GM12878 (cell line): Measurements from ENCODE around the gene NUDT22. TPM values are rescaled to one million over a fixed set of nuclear protein-coding genes. Genes with fewer than 3 reads are reported as not detected.

ENCODE experiments used
- ATAC-seq: fragments of 200-7000 bp; cut with Tn5 transposase; 3 replicates; pipeline ENCODE4 v1.9.1; 2020; ENCODE audit warnings: mild to moderate bottlenecking, moderate library complexity
- BruUV-seq: library from RNA; stranded (reverse); fragments of 400-500 nt; replicated peaks from 2 replicates; lab custom pipeline; 2021; lab: Mats Ljungman, UMichigan
- CTCF ChIA-PET: fragments of 300-600 bp; sonication (Branson Sonifier 250); formaldehyde crosslinking; extraction: SDS; loops from one replicate; lab custom pipeline; 2021; ENCODE audit warnings: inconsistent platforms; lab: Yijun Ruan, JAX
- POLR2A ChIA-PET: fragments of 350-600 bp; formaldehyde crosslinking; extraction: SDS; loops from one replicate; lab custom pipeline; 2021; ENCODE audit warnings: inconsistent platforms; lab: Charles Lee
- RAD21 ChIA-PET: fragments of 300-600 bp; sonication (Branson Sonifier 250); formaldehyde crosslinking; loops from one replicate; lab custom pipeline; 2023; ENCODE audit warnings: antibody characterized with exemption; ENCODE audit not compliant: unreplicated experiment; lab: Charles Lee
- SMC1A ChIA-PET: fragments of 300-600 bp; sonication (Branson Sonifier 250); formaldehyde crosslinking; loops from one replicate; lab custom pipeline; 2023; ENCODE audit not compliant: unreplicated experiment, uncharacterized antibody; lab: Charles Lee
- DNase-seq: peaks from one replicate; pipeline ENCODE4 v3.0.0-alpha.2; 2011; ENCODE audit warnings: low read depth, low spot score
- FAIRE-seq: peaks from 3 replicates; lab custom pipeline; 2011; peaks lifted over from hg19 to GRCh38; lab: Jason Lieb, UNC
- H2AFZ ChIP-seq: 2 replicates; pipeline ENCODE4 v1.6.0; 2011; ENCODE audit warnings: low read depth, low read length, control low read depth; ENCODE audit not compliant: control insufficient read depth
- H3K27ac ChIP-seq: 2 replicates; pipeline ENCODE4 v1.5.1; 2011; ENCODE audit warnings: control low read depth; ENCODE audit not compliant: control insufficient read depth, insufficient read depth
- H3K27me3 ChIP-seq, 2 experiments: replicated peaks in 1 of 2; 2 replicates each; pipeline versions ENCODE4 v1.6.0 to v1.6.1; 2011; ENCODE audit warnings: low read length in 1 of 2; ENCODE audit not compliant: control insufficient read depth in 2 of 2, insufficient read depth in 2 of 2
- H3K36me3 ChIP-seq, 2 experiments: 2 replicates each; pipeline ENCODE4 v1.5.1; 2011; ENCODE audit warnings: low read length in 1 of 2; ENCODE audit not compliant: control insufficient read depth in 2 of 2, insufficient read depth in 2 of 2
- H3K4me1 ChIP-seq: 2 replicates; pipeline ENCODE4 v1.6.1; 2011; ENCODE audit warnings: mild to moderate bottlenecking, low read length, moderate library complexity, mixed read lengths; ENCODE audit not compliant: control insufficient read depth, insufficient read depth
- H3K4me2 ChIP-seq: 2 replicates; pipeline ENCODE4 v1.6.0; 2011; ENCODE audit warnings: control low read depth; ENCODE audit not compliant: control insufficient read depth, insufficient read depth
- H3K4me3 ChIP-seq: fragments of 200-600 bp; sonication (generic); 2 replicates; pipeline ENCODE4 v1.5.1; 2016
- H3K79me2 ChIP-seq: 2 replicates; pipeline ENCODE4 v1.6.0; 2011; ENCODE audit warnings: low read length; ENCODE audit not compliant: control insufficient read depth, insufficient read depth
- H3K9ac ChIP-seq: 2 replicates; pipeline ENCODE4 v1.8.0; 2011; ENCODE audit warnings: low read length, control low read depth, mixed read lengths; ENCODE audit not compliant: control insufficient read depth, insufficient read depth
- H3K9me3 ChIP-seq: replicated peaks from 3 replicates; pipeline ENCODE4 v1.5.1; 2011; ENCODE audit warnings: mild to moderate bottlenecking, low read length; ENCODE audit not compliant: control insufficient read depth, insufficient read depth
- H4K20me1 ChIP-seq: 2 replicates; pipeline ENCODE4 v1.6.0; 2011; ENCODE audit not compliant: control insufficient read depth, insufficient read depth
- CEBPB ChIP-seq, 2 experiments: fragments of 150-350 bp in 1 of 2; IDR thresholded peaks; 2 replicates each; pipeline ENCODE4 v1.6.1; 2012 to 2014; ENCODE audit warnings: low read depth in 2 of 2, low read length in 2 of 2, borderline replicate concordance in 1 of 2, inconsistent platforms in 1 of 2
- CHD1 ChIP-seq: IDR thresholded peaks from 2 replicates; pipeline ENCODE4 v1.6.1; 2012; ENCODE audit warnings: low read depth, low read length, improper control_type of control experiment
- CREB1 ChIP-seq: IDR thresholded peaks from 2 replicates; pipeline ENCODE4 v1.6.1; 2012; ENCODE audit warnings: low read depth, mild to moderate bottlenecking, inconsistent platforms
- POLR2A ChIP-seq: IDR thresholded peaks from 2 replicates; pipeline ENCODE4 v1.6.1; 2011; ENCODE audit warnings: low read depth, mild to moderate bottlenecking, low read length
- WGBS: methylation state at CpG from one replicate; pipeline ENCODE4 v1.1.6; 2016; ENCODE audit warnings: low lambda C conversion rate; ENCODE audit not compliant: insufficient replicate concordance, insufficient coverage; ENCODE audit errors: missing lambda C conversion rate; 5-methylcytosine and 5-hydroxymethylcytosine counted together
- in situ Hi-C: fragments of 300-500 bp; cut with MboI; formaldehyde crosslinking; loops from 9 replicates; pipeline ENCODE4 v1.14.3; 2018; ENCODE audit warnings: mixed read lengths
- intact Hi-C: fragments of 100-400 bp; cut with micrococcal nuclease; formaldehyde crosslinking; loops from one replicate; pipeline ENCODE4 v1.14.2; 2022; ENCODE audit not compliant: unreplicated experiment
- polyA plus RNA-seq, 11 experiments: library from polyadenylated mRNA; depleted of rRNA in 4 of 11; unstranded in 6 of 11; stranded (reverse) in 5 of 11; fragments of >200 nt; fragmentation: Nextera tagmentation in 4 of 11; fragmentation: Illumina TruSeq in 1 of 11; extraction: Ambion mirVana in 4 of 11; extraction: Trizol in 1 of 11; gene quantifications; 1 replicate in 1 of 11; 2 replicates in 10 of 11; pipeline versions ENCODE4 v1.2.1 to v1.2.3, GENCODE V29; 2011 to 2016; ENCODE audit warnings: inconsistent platforms in 2 of 11, missing spikeins in 2 of 11, low read depth in 1 of 11
- total RNA-seq, 4 experiments: library from RNA; depleted of rRNA in 3 of 4; stranded (reverse); fragments of >200 nt in 3 of 4; fragmentation: Illumina TruSeq in 1 of 4; extraction: Trizol in 1 of 4; gene quantifications; 2 replicates each; pipeline versions ENCODE4 v1.2.1 to v1.2.3, GENCODE V29; 2013 to 2021
- TF ChIP-seq, protein P1 (sequence below): IDR thresholded peaks from 2 replicates; pipeline ENCODE4 v1.6.1; 2011; ENCODE audit warnings: borderline replicate concordance, low read depth, mild to moderate bottlenecking, moderate library complexity, mixed read lengths, low read length; ENCODE audit not compliant: insufficient read depth; ENCODE audit errors: extremely low read length

The NUDT22 gene
- total and polyA plus RNA-seq, 10 of the 15 experiments (the other 5 are each of a cell fraction or from before 2014, with no cell fraction given) = 6.7 to 115 (median 64.7) TPM

DNA sequence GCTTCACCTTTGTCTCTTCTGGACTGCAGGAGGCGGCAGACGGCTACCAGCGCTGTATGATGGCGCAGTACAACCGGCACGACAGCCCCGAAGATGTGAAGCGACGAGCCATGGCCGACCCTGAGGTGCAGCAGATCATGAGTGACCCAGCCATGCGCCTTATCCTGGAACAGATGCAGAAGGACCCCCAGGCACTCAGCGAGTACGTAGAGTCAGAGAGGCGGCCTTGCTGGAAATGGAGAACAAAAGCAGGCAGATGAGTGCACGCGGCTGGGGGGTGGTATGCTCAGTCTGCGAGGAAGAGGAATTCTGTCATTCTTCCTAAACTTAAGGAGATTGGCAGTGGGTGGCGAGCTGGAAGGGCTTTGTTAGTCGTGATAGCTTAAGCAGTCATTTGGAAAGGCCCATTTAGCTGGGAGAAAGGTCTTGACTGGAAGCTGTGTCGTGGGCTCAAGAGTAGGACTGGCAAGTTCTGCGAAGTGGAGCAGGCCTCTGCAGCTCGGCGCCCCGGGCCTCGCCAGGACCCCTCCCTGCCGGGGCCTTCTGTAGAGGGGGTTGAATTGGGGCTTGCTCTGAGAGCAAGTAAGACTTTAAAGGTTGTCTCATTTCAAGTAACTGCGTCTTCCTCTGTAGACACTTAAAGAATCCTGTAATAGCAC, 22.5 kb upstream of the NUDT22 start (continued):
- TF ChIP-seq CREB1 (no peak), POLR2A (no peak)
- TF ChIP-seq, protein P1, sequence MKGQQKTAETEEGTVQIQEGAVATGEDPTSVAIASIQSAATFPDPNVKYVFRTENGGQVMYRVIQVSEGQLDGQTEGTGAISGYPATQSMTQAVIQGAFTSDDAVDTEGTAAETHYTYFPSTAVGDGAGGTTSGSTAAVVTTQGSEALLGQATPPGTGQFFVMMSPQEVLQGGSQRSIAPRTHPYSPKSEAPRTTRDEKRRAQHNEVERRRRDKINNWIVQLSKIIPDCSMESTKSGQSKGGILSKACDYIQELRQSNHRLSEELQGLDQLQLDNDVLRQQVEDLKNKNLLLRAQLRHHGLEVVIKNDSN = no peak

DNA sequence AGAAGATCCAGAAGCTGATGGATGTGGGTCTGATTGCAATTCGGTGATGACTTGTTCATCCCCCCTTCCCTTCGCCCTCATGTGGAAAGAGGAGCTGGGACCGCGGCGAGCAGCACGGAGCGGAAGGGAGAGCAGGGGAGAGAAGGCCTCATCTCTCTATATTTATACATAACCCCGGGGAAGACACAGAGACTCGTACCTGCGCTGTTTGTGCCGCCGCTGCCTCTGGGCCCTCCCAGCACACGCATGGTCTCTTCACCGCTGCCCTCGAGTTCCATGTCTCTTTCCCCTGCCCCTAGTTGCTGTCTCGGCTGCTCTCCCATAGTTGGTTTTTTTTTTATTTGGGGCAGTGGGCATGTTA, 22.0 kb upstream of the NUDT22 start:
- FAIRE-seq (no peak), DNase-seq (no peak), ATAC-seq (no peak)
- ChIA-PET CTCF (interaction anchor here (0.6 to 9.7 kb wide), 25 partner anchors 9 to 367 kb away, joined by 3 to 238 read pairs (median 5); partner anchors contain the start of genes BAD, CATSPERZ, DNAJC4 and ESRRA), SMC1A (interaction anchor here (0.6 to 5.5 kb wide), 19 partner anchors 8 to 151 kb away, joined by 3 to 98 read pairs (median 5); partner anchors contain the start of genes CATSPERZ, ESRRA, FKBP2 and NUDT22), RAD21 (interaction anchor here (1.0 to 6.6 kb wide), 18 partner anchors 10 to 156 kb away, joined by 3 to 125 read pairs (median 8); partner anchors contain the start of genes BAD, CATSPERZ, DNAJC4 and ESRRA), POLR2A (interaction anchor here (0.6 to 5.8 kb wide), 12 partner anchors 12 to 113 kb away, joined by 3 to 85 read pairs (median 23); partner anchors contain the start of genes CATSPERZ, ESRRA, FKBP2 and NUDT22)
- peaks cover 31 to 33% of the 10 kb centered on the region in 2 experiments for H3K36me3 ChIP-seq
- peaks cover 37% of the 10 kb centered on the region for H3K79me2 ChIP-seq
- no peak overlapping the region for H3K4me2 ChIP-seq
- intact Hi-C loops = loop anchor here (1.0 to 2.0 kb wide), 3 partner anchors 17 to 100 kb away; partner anchors contain the start of genes FKBP2 and STIP1
- no peaks in the 10 kb centered on the region for H4K20me1 ChIP-seq
- no peaks in the 10 kb centered on the region for H3K9me3 ChIP-seq
- no peaks in the 10 kb centered on the region for H3K27me3 ChIP-seq
- no peak overlapping the region for H3K9ac ChIP-seq
- no peak overlapping the region for H2AFZ ChIP-seq
- WGBS = 86% methylated on average over 16 of the region's 16 CpGs
- TSS peak; percentile 28 for BruUV-seq
- no peak overlapping the region for H3K4me3 ChIP-seq
- H3K27ac ChIP-seq = no peak overlapping the region
- in situ Hi-C loops = loop anchor here (5.0 kb wide), 1 partner anchor 98 kb away; the partner anchor contains the start of gene CATSPERZ
- H3K4me1 ChIP-seq = peaks cover 26% of the 10 kb centered on the region
- TF ChIP-seq CHD1 (no peak), CEBPB (IDR thresholded peaks at IDR 0.05; ENCODE audit: borderline replicate concordance in 1 of 2, low read depth in 2 of 2, low read length in 2 of 2) (no peak)
